Parathyroid adenoma (tissue), 2 donors: Measurements from ENCODE around the gene PTPN4.

Experiments used
- H2AFZ ChIP-seq: fragments of 300-600 bp; sonication (generic); one replicate; pipeline ENCODE4 v1.7.0; 2017; ENCODE audit warnings: antibody characterized with exemption, mild to moderate bottlenecking
- H3K27ac ChIP-seq: fragments of 300-600 bp; sonication (generic); one replicate; pipeline ENCODE4 v1.7.0; 2017
- H3K27me3 ChIP-seq: fragments of 300-600 bp; sonication (generic); one replicate; pipeline ENCODE4 v1.7.0; 2017; ENCODE audit warnings: low read length; ENCODE audit not compliant: control insufficient read depth, insufficient read depth
- H3K36me3 ChIP-seq: fragments of 300-600 bp; sonication (generic); one replicate; pipeline ENCODE4 v1.7.0; 2017; ENCODE audit warnings: low read length; ENCODE audit not compliant: control insufficient read depth, insufficient read depth
- H3K4me1 ChIP-seq: fragments of 300-600 bp; sonication (generic); one replicate; pipeline ENCODE4 v1.7.0; 2017; ENCODE audit warnings: control low read depth
- H3K4me2 ChIP-seq: fragments of 300-600 bp; sonication (generic); one replicate; pipeline ENCODE4 v1.7.0; 2017; ENCODE audit warnings: low read length
- H3K4me3 ChIP-seq: fragments of 300-600 bp; sonication (generic); one replicate; pipeline ENCODE4 v1.7.0; 2017; ENCODE audit warnings: low read depth, low read length
- H3K79me2 ChIP-seq: fragments of 300-600 bp; sonication (generic); one replicate; pipeline ENCODE4 v1.7.0; 2017; ENCODE audit warnings: control low read depth
- H3K9ac ChIP-seq: fragments of 300-600 bp; sonication (generic); one replicate; pipeline ENCODE4 v1.7.0; 2017; ENCODE audit warnings: mild to moderate bottlenecking
- H3K9me3 ChIP-seq: fragments of 300-600 bp; sonication (generic); one replicate; pipeline ENCODE4 v1.7.0; 2017; ENCODE audit warnings: low read length; ENCODE audit not compliant: control insufficient read depth
- TF ChIP-seq, protein P1 (sequence below): fragments of 300-600 bp; sonication (generic); IDR thresholded peaks from one replicate; pipeline ENCODE4 v1.7.0; 2017; ENCODE audit warnings: antibody characterized with exemption, mild to moderate bottlenecking
- donor health status: primary hyperparathyroidism.

Gene PTPN4

DNA sequence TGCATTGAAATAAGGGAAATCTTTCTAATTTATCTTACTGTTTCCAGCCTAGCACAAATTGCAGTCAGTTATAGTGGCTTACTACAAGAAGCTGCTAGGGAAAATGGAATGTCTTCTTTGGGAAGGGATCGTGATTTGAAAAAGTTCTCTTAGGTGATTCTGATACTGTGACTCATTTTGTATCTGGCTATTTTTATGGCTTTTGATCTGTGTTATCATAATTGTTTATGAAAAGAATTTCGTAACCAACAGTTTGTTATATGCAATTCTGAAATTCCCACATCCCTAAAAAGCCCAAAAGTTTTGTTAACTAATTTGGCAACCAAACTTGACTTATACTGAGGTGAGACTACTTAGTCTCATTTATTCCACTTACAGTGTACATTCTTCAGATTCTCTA, 12.4 kb downstream of the PTPN4 start:
- H3K36me3 ChIP-seq, result no peaks in the 10 kb centered on the region
- no peak overlapping the region for H3K4me3 ChIP-seq
- H2AFZ ChIP-seq, result no peak overlapping the region
- no peak overlapping the region for H3K4me2 ChIP-seq
- TF ChIP-seq, protein P1, sequence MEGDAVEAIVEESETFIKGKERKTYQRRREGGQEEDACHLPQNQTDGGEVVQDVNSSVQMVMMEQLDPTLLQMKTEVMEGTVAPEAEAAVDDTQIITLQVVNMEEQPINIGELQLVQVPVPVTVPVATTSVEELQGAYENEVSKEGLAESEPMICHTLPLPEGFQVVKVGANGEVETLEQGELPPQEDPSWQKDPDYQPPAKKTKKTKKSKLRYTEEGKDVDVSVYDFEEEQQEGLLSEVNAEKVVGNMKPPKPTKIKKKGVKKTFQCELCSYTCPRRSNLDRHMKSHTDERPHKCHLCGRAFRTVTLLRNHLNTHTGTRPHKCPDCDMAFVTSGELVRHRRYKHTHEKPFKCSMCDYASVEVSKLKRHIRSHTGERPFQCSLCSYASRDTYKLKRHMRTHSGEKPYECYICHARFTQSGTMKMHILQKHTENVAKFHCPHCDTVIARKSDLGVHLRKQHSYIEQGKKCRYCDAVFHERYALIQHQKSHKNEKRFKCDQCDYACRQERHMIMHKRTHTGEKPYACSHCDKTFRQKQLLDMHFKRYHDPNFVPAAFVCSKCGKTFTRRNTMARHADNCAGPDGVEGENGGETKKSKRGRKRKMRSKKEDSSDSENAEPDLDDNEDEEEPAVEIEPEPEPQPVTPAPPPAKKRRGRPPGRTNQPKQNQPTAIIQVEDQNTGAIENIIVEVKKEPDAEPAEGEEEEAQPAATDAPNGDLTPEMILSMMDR, result no peak
- H3K27ac ChIP-seq, result no peak overlapping the region
- no peak overlapping the region for H3K9ac ChIP-seq
- H3K27me3 ChIP-seq, result no peaks in the 10 kb centered on the region
- H3K4me1 ChIP-seq, result peaks cover 10% of the 10 kb centered on the region
- no peaks in the 10 kb centered on the region for H3K9me3 ChIP-seq
- peaks cover 41% of the 10 kb centered on the region for H3K79me2 ChIP-seq

DNA sequence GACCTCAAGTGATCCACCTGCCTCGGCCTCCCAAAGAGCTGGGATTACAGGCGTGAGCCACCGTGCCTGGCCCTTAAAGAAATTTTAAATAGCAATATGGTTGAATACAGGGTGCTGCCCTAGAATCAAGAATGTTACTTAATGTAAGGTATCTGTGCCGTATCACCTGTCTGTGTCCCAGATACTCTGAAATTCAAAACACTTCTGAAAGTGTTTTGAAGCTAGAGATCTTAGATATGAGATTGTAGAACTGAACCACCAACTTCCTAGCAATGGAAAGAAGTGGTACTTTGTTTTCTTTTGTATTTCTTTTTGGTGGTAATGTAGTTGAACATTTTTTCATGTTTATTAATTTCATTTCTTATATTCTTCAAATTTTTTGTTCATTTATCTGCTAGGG, 13.0 kb downstream of the PTPN4 start:
- Histone ChIP-seq H3K27ac (no peak overlapping the region), H3K27me3 (no peaks in the 10 kb centered on the region), H3K9ac (no peak overlapping the region), H2AFZ (no peak overlapping the region), H3K36me3 (no peaks in the 10 kb centered on the region), H3K9me3 (no peaks in the 10 kb centered on the region), H3K4me1 (peaks cover 10% of the 10 kb centered on the region), H3K79me2 (peaks cover 39% of the 10 kb centered on the region), H3K4me2 (no peak overlapping the region), H3K4me3 (no peak overlapping the region)
- TF ChIP-seq, protein P1, result no peak

DNA sequence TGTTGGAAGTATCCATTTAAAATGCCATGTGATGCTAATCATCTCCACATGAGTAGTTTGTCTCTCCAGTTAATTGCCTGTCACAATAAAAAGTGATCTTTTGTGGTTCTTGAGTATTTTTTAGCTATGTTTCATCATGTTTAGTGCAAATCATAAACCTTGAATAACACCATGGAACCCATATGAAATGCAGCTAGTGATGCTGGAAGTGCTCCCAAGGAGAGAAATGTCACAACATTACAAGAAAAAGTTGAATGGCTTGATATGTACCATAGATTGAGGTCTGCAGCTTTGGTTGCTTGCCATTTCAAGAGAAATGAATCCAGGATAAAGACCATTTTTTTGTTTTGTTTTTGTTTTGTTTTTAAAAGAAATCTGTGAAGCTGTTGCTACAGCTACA, 14.3 kb downstream of the PTPN4 start:
- TF ChIP-seq, protein P1, result no peak
- H3K9ac ChIP-seq, result no peak overlapping the region
- H3K4me1 ChIP-seq, result peaks cover 10% of the 10 kb centered on the region
- no peaks in the 10 kb centered on the region for H3K9me3 ChIP-seq
- peaks cover 39% of the 10 kb centered on the region for H3K79me2 ChIP-seq
- H3K4me3 ChIP-seq, result no peak overlapping the region
- H3K36me3 ChIP-seq, result no peaks in the 10 kb centered on the region
- no peak overlapping the region for H2AFZ ChIP-seq
- H3K4me2 ChIP-seq, result no peak overlapping the region
- no peaks in the 10 kb centered on the region for H3K27me3 ChIP-seq
- H3K27ac ChIP-seq, result no peak overlapping the region

DNA sequence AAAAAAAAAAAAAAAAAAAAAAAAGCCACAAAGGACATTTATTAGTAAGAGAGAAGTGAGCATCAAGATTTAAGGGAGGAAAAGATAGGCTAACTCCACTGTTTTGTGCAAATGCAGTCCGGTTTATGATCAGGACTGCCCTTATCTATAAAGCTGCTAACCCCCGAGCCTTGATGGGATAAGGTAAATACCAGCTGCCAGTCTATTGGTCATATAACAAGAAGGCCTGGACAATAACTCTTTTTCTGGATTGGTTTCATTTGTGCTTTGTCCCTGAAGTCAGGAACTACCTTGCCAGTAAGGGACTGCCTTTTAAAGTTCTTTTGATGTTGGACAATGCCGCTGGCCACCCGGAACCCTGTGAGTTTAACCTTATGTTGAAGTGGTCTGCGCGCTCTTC, 15.4 kb downstream of the PTPN4 start:
- Histone ChIP-seq H3K4me2 (no peak overlapping the region), H3K9ac (no peak overlapping the region), H3K36me3 (no peaks in the 10 kb centered on the region), H3K27me3 (no peaks in the 10 kb centered on the region), H3K79me2 (peaks cover 38% of the 10 kb centered on the region), H2AFZ (no peak overlapping the region), H3K9me3 (no peaks in the 10 kb centered on the region), H3K27ac (no peak overlapping the region), H3K4me3 (no peak overlapping the region), H3K4me1 (peaks cover 10% of the 10 kb centered on the region)
- TF ChIP-seq, protein P1, result no peak

DNA sequence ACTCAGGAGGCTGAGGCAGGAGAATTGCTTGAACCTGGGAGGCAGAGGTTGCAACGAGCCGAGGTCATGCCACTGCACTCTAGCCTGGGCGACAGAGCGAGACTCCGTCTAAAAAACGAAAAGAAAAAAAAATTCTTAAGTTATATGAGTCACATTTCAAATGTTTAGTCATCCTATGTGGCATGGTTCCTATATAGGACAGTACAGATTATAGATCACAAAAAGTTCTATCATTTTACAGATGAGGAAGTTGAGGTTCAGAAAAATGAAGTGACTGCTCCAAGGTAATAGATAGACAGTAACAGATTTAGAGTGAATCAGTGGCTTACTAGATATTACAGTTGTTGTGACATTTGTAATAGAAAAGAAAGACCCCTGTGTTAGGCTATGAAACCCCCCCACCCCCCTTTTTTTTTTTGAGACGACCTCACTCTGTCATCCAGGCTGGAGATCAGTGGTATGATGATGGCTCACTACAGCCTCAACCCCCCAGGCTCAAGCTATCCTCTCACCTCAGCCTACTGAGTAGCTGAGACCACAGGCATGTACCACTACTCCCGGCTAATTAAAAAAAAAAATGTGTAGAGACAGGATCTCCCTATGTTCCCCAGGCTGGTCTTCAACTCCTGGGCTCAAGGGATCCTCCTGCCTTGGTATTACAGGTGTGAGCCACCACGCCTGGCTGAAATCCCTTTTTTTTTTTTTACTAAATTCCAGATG, 22.7 kb downstream of the PTPN4 start:
- Histone ChIP-seq H3K27me3 (no peaks in the 10 kb centered on the region), H3K4me1 (no peaks in the 10 kb centered on the region), H3K79me2 (peaks cover 7% of the 10 kb centered on the region), H3K36me3 (no peaks in the 10 kb centered on the region), H2AFZ (no peak overlapping the region), H3K9me3 (no peaks in the 10 kb centered on the region), H3K9ac (no peak overlapping the region), H3K4me3 (no peak overlapping the region), H3K27ac (no peak overlapping the region), H3K4me2 (no peak overlapping the region)
- TF ChIP-seq, protein P1, result no peak
